Spinal cord (tissue), 10 donors: ENCODE results near the gene ASB6. TPM values are rescaled to one million over a fixed set of nuclear protein-coding genes. Genes with fewer than 3 reads are reported as not detected.
"Not testable (repeated sequence)": the region's sequence is repeated elsewhere in the genome, so short reads cannot be mapped to it uniquely, and the experiment has no call there.

ENCODE experiments used
- DNase-seq, 6 donors: peaks; one replicate each; pipeline versions ENCODE4 v3.0.0 to v3.0.0-alpha.2; 2013 to 2015; ENCODE audit warnings: low spot score in 6 of 6, low read depth in 4 of 6
- H3K27ac ChIP-seq: one replicate; pipeline ENCODE4 v1.5.1; 2013; ENCODE audit warnings: low read depth, low read length, control low read depth
- H3K27me3 ChIP-seq: one replicate; pipeline ENCODE4 v1.6.1; 2013; ENCODE audit warnings: low read length; ENCODE audit not compliant: control insufficient read depth, insufficient read depth
- H3K36me3 ChIP-seq: one replicate; pipeline ENCODE4 v1.6.1; 2013; ENCODE audit warnings: low read length; ENCODE audit not compliant: control insufficient read depth, insufficient read depth
- H3K4me1 ChIP-seq: one replicate; pipeline ENCODE4 v1.6.1; 2013; ENCODE audit warnings: low read length; ENCODE audit not compliant: control insufficient read depth, insufficient read depth
- H3K4me3 ChIP-seq: one replicate; pipeline ENCODE4 v1.5.1; 2013; ENCODE audit warnings: low read depth, low read length, control low read depth
- H3K9me3 ChIP-seq: one replicate; pipeline ENCODE4 v1.6.1; 2013; ENCODE audit warnings: low read length; ENCODE audit not compliant: control insufficient read depth, insufficient read depth
- WGBS: methylation state at CpG from one replicate; pipeline ENCODE4 v1.1.5; 2013; ENCODE audit warnings: missing lambda C conversion rate; ENCODE audit not compliant: insufficient coverage; 5-methylcytosine and 5-hydroxymethylcytosine counted together
- polyA plus RNA-seq, 2 donors: library from polyadenylated mRNA; unstranded; fragments of 120-200 nt; gene quantifications; one replicate each; pipeline ENCODE4 v1.2.1, GENCODE V29; 2013; ENCODE audit not compliant: insufficient read length in 2 of 2
- total RNA-seq, 2 donors: library from RNA; depleted of rRNA in 1 of 2; stranded (reverse); fragments of 120-200 nt in 1 of 2; fragments of >200 nt in 1 of 2; gene quantifications; one replicate each; pipeline versions ENCODE4 v1.2.3 to v1.2.4, GENCODE V29; 2013 to 2014
- donor health status: healthy.

The ASB6 gene
- total and polyA plus RNA-seq, 4 donors, result 12.3 to 33.4 (median 21.1) TPM

- WGBS, result 85% methylated on average over 5 of the region's 6 CpGs
- peak overlapping the region; percentile 96 for H3K27ac ChIP-seq
- no peak overlapping the region for H3K4me3 ChIP-seq
- peaks cover 13% of the 10 kb centered on the region for H3K27me3 ChIP-seq
- no peak for DNase-seq
- no peaks in the 10 kb centered on the region for H3K36me3 ChIP-seq
- H3K9me3 ChIP-seq, result no peaks in the 10 kb centered on the region
- H3K4me1 ChIP-seq, result peaks cover 31% of the 10 kb centered on the region
Measured at GRCh38 chr9:129595903-129596540, 45.9 kb downstream of the ASB6 start.

GRCh38 chr9:129595311-129595741 is 46.6 kb downstream of the ASB6 start:
- no peak for DNase-seq

GRCh38 chr9:129594632-129595031 is 47.3 kb downstream of the ASB6 start:
- H3K4me3 ChIP-seq, result no peak overlapping the region
- no peak overlapping the region for H3K27ac ChIP-seq
- peaks cover 26% of the 10 kb centered on the region for H3K4me1 ChIP-seq
- H3K36me3 ChIP-seq, result no peaks in the 10 kb centered on the region
- no peaks in the 10 kb centered on the region for H3K9me3 ChIP-seq
- DNase-seq, result no peak
- peaks cover 13% of the 10 kb centered on the region for H3K27me3 ChIP-seq
- WGBS, result 68% methylated on average over 3 of the region's 7 CpGs

More at GRCh38 chr9:129595311-129595741, 46.6 kb downstream of the ASB6 start:
- 60% methylated on average over 3 of the region's 5 CpGs for WGBS
- H3K27ac ChIP-seq, result no peak overlapping the region
- H3K9me3 ChIP-seq, result no peaks in the 10 kb centered on the region
- H3K4me1 ChIP-seq, result peaks cover 26% of the 10 kb centered on the region
- H3K36me3 ChIP-seq, result no peaks in the 10 kb centered on the region
- H3K4me3 ChIP-seq, result no peak overlapping the region
- peaks cover 13% of the 10 kb centered on the region for H3K27me3 ChIP-seq

GRCh38 chr9:129592790-129593189 is 49.2 kb downstream of the ASB6 start:
- not testable (repeated sequence) for H3K4me3 ChIP-seq, H3K27me3 ChIP-seq, H3K36me3 ChIP-seq, H3K27ac ChIP-seq, H3K9me3 ChIP-seq, DNase-seq
- WGBS, result 82% methylated on average over 9 of the region's 10 CpGs
- peaks cover 20% of the 10 kb centered on the region for H3K4me1 ChIP-seq

- no peaks in the 10 kb centered on the region for H3K9me3 ChIP-seq
- no peak overlapping the region for H3K4me3 ChIP-seq
Measured at GRCh38 chr9:129591916-129592315, 50.0 kb downstream of the ASB6 start.

GRCh38 chr9:129590466-129590865 is 51.5 kb downstream of the ASB6 start:
- Histone ChIP-seq H3K27ac (no peak overlapping the region), H3K4me3 (no peak overlapping the region), H3K9me3 (no peaks in the 10 kb centered on the region), H3K36me3 (no peaks in the 10 kb centered on the region), H3K27me3 (no peaks in the 10 kb centered on the region), H3K4me1 (peaks cover 5% of the 10 kb centered on the region)
- DNase-seq, result no peak
- 39% methylated on average over 5 of the region's 6 CpGs for WGBS

More at GRCh38 chr9:129591916-129592315, 50.0 kb downstream of the ASB6 start:
- Histone ChIP-seq H3K27me3 (peaks cover 3% of the 10 kb centered on the region), H3K27ac (no peak overlapping the region), H3K36me3 (no peaks in the 10 kb centered on the region), H3K4me1 (peaks cover 13% of the 10 kb centered on the region)
- WGBS, result 27% methylated on average over 3 of the region's 5 CpGs
- peak in 1 of 6 donors; percentile 59 for DNase-seq

GRCh38 chr9:129587487-129588262 is 54.3 kb downstream of the ASB6 start:
- H3K9me3 ChIP-seq, result no peaks in the 10 kb centered on the region
- H3K27me3 ChIP-seq, result no peaks in the 10 kb centered on the region
- H3K4me3 ChIP-seq, result no peak overlapping the region
- H3K36me3 ChIP-seq, result no peaks in the 10 kb centered on the region
- 84% methylated on average over 12 of the region's 23 CpGs for WGBS
- H3K4me1 ChIP-seq, result peaks cover 5% of the 10 kb centered on the region
- H3K27ac ChIP-seq, result no peak overlapping the region
- no peak for DNase-seq

GRCh38 chr9:129586685-129587084 is 55.3 kb downstream of the ASB6 start:
- H3K27ac ChIP-seq, result no peak overlapping the region
- no peaks in the 10 kb centered on the region for H3K36me3 ChIP-seq
- no peak overlapping the region for H3K4me3 ChIP-seq
- H3K9me3 ChIP-seq, result no peaks in the 10 kb centered on the region
- DNase-seq, result no peak
- no peaks in the 10 kb centered on the region for H3K27me3 ChIP-seq
- peaks cover 5% of the 10 kb centered on the region for H3K4me1 ChIP-seq
- 66% methylated on average over 7 of the region's 8 CpGs for WGBS

- Histone ChIP-seq H3K9me3 (no peaks in the 10 kb centered on the region), H3K27ac (no peak overlapping the region), H3K4me1 (peaks cover 5% of the 10 kb centered on the region), H3K27me3 (no peaks in the 10 kb centered on the region), H3K4me3 (no peak overlapping the region), H3K36me3 (no peaks in the 10 kb centered on the region)
- no peak for DNase-seq
- no CpG with 5 or more reads among the region's 1 CpG for WGBS
Measured at GRCh38 chr9:129586245-129586644, 55.7 kb downstream of the ASB6 start.

- Histone ChIP-seq H3K27ac (no peak overlapping the region), H3K36me3 (no peaks in the 10 kb centered on the region), H3K4me3 (no peak overlapping the region), H3K9me3 (no peaks in the 10 kb centered on the region), H3K4me1 (peaks cover 5% of the 10 kb centered on the region), H3K27me3 (no peaks in the 10 kb centered on the region)
- DNase-seq, result no peak
- no CpG with 5 or more reads among the region's 1 CpG for WGBS
Measured at GRCh38 chr9:129585352-129585751, 56.6 kb downstream of the ASB6 start.
